A549 (cell line): ENCODE data around the gene UFD1. TPM values are rescaled to one million over a fixed set of nuclear protein-coding genes. Genes with fewer than 3 reads are reported as not detected.

Source experiments
- ATAC-seq, 2 experiments: fragments of 200-7000 bp in 1 of 2; fragments of >200 bp in 1 of 2; cut with Nextera tagmentation in 1 of 2; cut with Tn5 transposase in 1 of 2; 3 replicates each; pipeline versions ENCODE4 v1.8.0 to v1.9.1; 2018 to 2020; ENCODE audit warnings: mild to moderate bottlenecking in 1 of 2, moderate library complexity in 1 of 2
- CTCF ChIA-PET: fragments of 300-600 bp; sonication (Branson Sonifier 250); formaldehyde crosslinking; extraction: SDS; loops from one replicate; lab custom pipeline; 2021; ENCODE audit warnings: antibody characterized with exemption, inconsistent platforms; lab: Yijun Ruan, JAX
- POLR2A ChIA-PET: fragments of 350-600 bp; formaldehyde crosslinking; extraction: SDS; loops from one replicate; lab custom pipeline; 2021; ENCODE audit warnings: antibody characterized with exemption, inconsistent platforms; lab: Yijun Ruan, JAX
- DNase-seq, 2 experiments: peaks; one replicate each; pipeline versions ENCODE4 v3.0.0 to v3.0.0-alpha.2; 2011 to 2016; ENCODE audit warnings: low read depth in 1 of 2, low spot score in 1 of 2
- FAIRE-seq: peaks from 2 replicates; lab custom pipeline; 2011; peaks lifted over from hg19 to GRCh38; lab: Jason Lieb, UNC
- H3K27ac ChIP-seq, 2 experiments: fragments of >200 bp; sonication (Bioruptor Twin); formaldehyde crosslinking; 3 replicates each; pipeline ENCODE4 v1.5.1; 2016 to 2017
- H3K4me1 ChIP-seq: fragments of >200 bp; sonication (Bioruptor Twin); formaldehyde crosslinking; 3 replicates; pipeline ENCODE4 v1.6.1; 2016
- H3K4me2 ChIP-seq: fragments of >200 bp; sonication (Bioruptor Twin); formaldehyde crosslinking; 3 replicates; pipeline ENCODE4 v1.6.1; 2016
- H3K4me3 ChIP-seq: fragments of >200 bp; sonication (Bioruptor Twin); formaldehyde crosslinking; 3 replicates; pipeline ENCODE4 v1.5.1; 2016
- H3K9me3 ChIP-seq: fragments of >200 bp; sonication (Bioruptor Twin); formaldehyde crosslinking; 3 replicates; pipeline ENCODE4 v1.6.1; 2016
- BCL3 ChIP-seq: fragments of >200 bp; sonication (Bioruptor Twin); formaldehyde crosslinking; IDR thresholded peaks from 3 replicates; pipeline ENCODE4 v1.6.1; 2016
- CBX2 ChIP-seq: fragments of 200-600 bp; sonication (generic); IDR thresholded peaks from 2 replicates; pipeline ENCODE4 v1.6.1; 2016; ENCODE audit warnings: low read depth, mild to moderate bottlenecking, borderline replicate concordance
- CBX8 ChIP-seq: fragments of 200-600 bp; sonication (generic); IDR thresholded peaks from 2 replicates; pipeline ENCODE4 v1.6.1; 2016
- CHD2 ChIP-seq: fragments of 150-350 bp; IDR thresholded peaks from 2 replicates; pipeline ENCODE4 v1.6.1; 2014; ENCODE audit warnings: low read length; ENCODE audit not compliant: partially characterized antibody
- CHD4 ChIP-seq: fragments of 200-600 bp; sonication (generic); IDR thresholded peaks from 2 replicates; pipeline ENCODE4 v1.6.1; 2016; ENCODE audit warnings: antibody characterized with exemption, mild to moderate bottlenecking, borderline replicate concordance
- CTCF ChIP-seq: fragments of >200 bp; sonication (Bioruptor Twin); formaldehyde crosslinking; IDR thresholded peaks from 3 replicates; pipeline ENCODE4 v1.5.1; 2016
- E2F6 ChIP-seq: IDR thresholded peaks from 2 replicates; pipeline ENCODE4 v1.6.1; 2012; ENCODE audit warnings: low read depth, borderline replicate concordance
- EP300 ChIP-seq, 2 experiments: fragments of >200 bp; sonication (Bioruptor Twin); formaldehyde crosslinking; IDR thresholded peaks; 2 replicates in 1 of 2; 3 replicates in 1 of 2; pipeline ENCODE4 v1.6.1; 2016 to 2017
- ESRRA ChIP-seq: fragments of 150-350 bp; IDR thresholded peaks from 2 replicates; pipeline ENCODE4 v1.6.1; 2014; ENCODE audit warnings: mild to moderate bottlenecking, low read length, borderline replicate concordance
- FOSL2 ChIP-seq, 2 experiments: fragments of 450-650 bp in 1 of 2; fragments of >200 bp in 1 of 2; sonication (Bioruptor Twin) in 1 of 2; formaldehyde crosslinking; IDR thresholded peaks; 2 replicates each; pipeline versions ENCODE4 v1.5.0 to v1.6.1; 2016 to 2020; ENCODE audit warnings: mild to moderate bottlenecking in 1 of 2, moderate library complexity in 1 of 2
- FOXS1 ChIP-seq: fragments of 250-450 bp; sonication (Bioruptor Pico); IDR thresholded peaks from 2 replicates; pipeline ENCODE4 v1.5.0; 2020; ENCODE audit warnings: mild to moderate bottlenecking, moderate library complexity
- HDAC2 ChIP-seq: fragments of 200-600 bp; sonication (generic); IDR thresholded peaks from 2 replicates; pipeline ENCODE4 v1.6.1; 2016
- HES2 ChIP-seq: fragments of >200 bp; sonication (Bioruptor Twin); formaldehyde crosslinking; IDR thresholded peaks from 2 replicates; pipeline ENCODE4 v1.6.1; 2016
- HEYL ChIP-seq: fragments of 250-450 bp; sonication (Bioruptor Pico); IDR thresholded peaks from 2 replicates; pipeline ENCODE4 v1.8.0; 2021; ENCODE audit warnings: mild to moderate bottlenecking, moderate library complexity
- HOXB13 ChIP-seq: fragments of 250-450 bp; sonication (Bioruptor Pico); IDR thresholded peaks from 2 replicates; pipeline ENCODE4 v1.5.0; 2020; ENCODE audit warnings: low read depth, mild to moderate bottlenecking, moderate library complexity
- JUN ChIP-seq, 2 experiments: fragments of >200 bp; sonication (Bioruptor Twin); formaldehyde crosslinking; IDR thresholded peaks; 2 replicates in 1 of 2; 3 replicates in 1 of 2; pipeline ENCODE4 v1.6.1; 2016 to 2017
- KDM5A ChIP-seq: fragments of 200-600 bp; sonication (generic); IDR thresholded peaks from 2 replicates; pipeline ENCODE4 v1.6.1; 2016; ENCODE audit warnings: antibody characterized with exemption, mild to moderate bottlenecking
- MAFK ChIP-seq: fragments of 450-650 bp; IDR thresholded peaks from 2 replicates; pipeline ENCODE4 v1.6.1; 2014; ENCODE audit not compliant: partially characterized antibody
- MAX ChIP-seq: IDR thresholded peaks from 2 replicates; pipeline ENCODE4 v1.6.1; 2012
- MYC ChIP-seq: IDR thresholded peaks from 2 replicates; pipeline ENCODE4 v1.6.1; 2012; ENCODE audit warnings: mild to moderate bottlenecking, inconsistent platforms, low read length, improper control_type of control experiment, borderline replicate concordance
- NFE2L2 ChIP-seq: fragments of 150-350 bp; conservative IDR thresholded peaks from 2 replicates; pipeline ENCODE4 v1.6.1; 2014; ENCODE audit warnings: low read length
- NPAS2 ChIP-seq: fragments of 250-450 bp; sonication (Bioruptor Pico); IDR thresholded peaks from 2 replicates; pipeline ENCODE4 v1.8.0; 2022; ENCODE audit warnings: mild to moderate bottlenecking, moderate library complexity, borderline replicate concordance
- NR3C1 ChIP-seq: fragments of >200 bp; sonication (Bioruptor Twin); formaldehyde crosslinking; IDR thresholded peaks from 3 replicates; pipeline ENCODE4 v1.6.1; 2017
- POLR2A ChIP-seq: IDR thresholded peaks from 2 replicates; pipeline ENCODE4 v1.6.1; 2012; ENCODE audit warnings: mild to moderate bottlenecking, low read length
- RAD21 ChIP-seq, 2 experiments: fragments of >200 bp in 1 of 2; sonication (Bioruptor Twin) in 1 of 2; formaldehyde crosslinking in 1 of 2; IDR thresholded peaks in 1 of 2; conservative IDR thresholded peaks in 1 of 2; 2 replicates in 1 of 2; 3 replicates in 1 of 2; pipeline ENCODE4 v1.6.1; 2012 to 2018; ENCODE audit warnings: inconsistent platforms in 1 of 2
- RCOR1 ChIP-seq: fragments of 150-350 bp; IDR thresholded peaks from 2 replicates; pipeline ENCODE4 v1.6.1; 2014; ENCODE audit warnings: antibody characterized with exemption, low read length, low read depth
- REST ChIP-seq: fragments of 200-600 bp; sonication (generic); IDR thresholded peaks from 2 replicates; pipeline ENCODE4 v1.6.1; 2016; ENCODE audit warnings: antibody characterized with exemption, mild to moderate bottlenecking, moderate library complexity
- TFCP2L1 ChIP-seq: fragments of 250-450 bp; sonication (Bioruptor Pico); IDR thresholded peaks from 2 replicates; pipeline ENCODE4 v1.5.0; 2021; ENCODE audit warnings: mild to moderate bottlenecking
- TP53 ChIP-seq: fragments of 250-450 bp; sonication (Bioruptor Pico); IDR thresholded peaks from 2 replicates; pipeline ENCODE4 v1.5.0; 2021; ENCODE audit warnings: mild to moderate bottlenecking, moderate library complexity
- ZC3H11A ChIP-seq: fragments of 450-650 bp; IDR thresholded peaks from 2 replicates; pipeline ENCODE4 v1.6.1; 2014; ENCODE audit warnings: antibody characterized with exemption, mild to moderate bottlenecking
- ZFP36 ChIP-seq: fragments of 450-650 bp; IDR thresholded peaks from 2 replicates; pipeline ENCODE4 v1.6.1; 2014; ENCODE audit warnings: borderline replicate concordance; ENCODE audit not compliant: partially characterized antibody
- WGBS: methylation state at CpG from one replicate; pipeline ENCODE4 v1.1.6; 2017; ENCODE audit errors: missing lambda C conversion rate; 5-methylcytosine and 5-hydroxymethylcytosine counted together
- polyA plus RNA-seq, 4 experiments: library from polyadenylated mRNA; depleted of rRNA in 3 of 4; stranded (reverse); fragments of >200 nt; fragmentation: RNase III in 1 of 4; extraction: RNeasy Plus Mini Kit Qiagen cat#74134 plus additional on column Dnase treatment in 1 of 4; gene quantifications; 2 replicates in 3 of 4; 3 replicates in 1 of 4; pipeline ENCODE4 v1.2.3, GENCODE V29; 2011 to 2017

UFD1 gene
- polyA plus RNA-seq, 2 of the 4 experiments (the other 2 are of a cell fraction), result 95.4 to 96.1 TPM

GRCh38 chr22:19449422-19449767 lies 29.6 kb downstream of the UFD1 start:
- no peak overlapping the region for H3K4me3 ChIP-seq
- H3K9me3 ChIP-seq, result no peaks in the 10 kb centered on the region
- TF ChIP-seq CBX2, result no peak
- no peak for TF ChIP-seq HEYL (CRISPR knock-in tag)
- TF ChIP-seq CBX8, result no peak
- TF ChIP-seq REST, result no peak
- no peak for TF ChIP-seq NR3C1
- TF ChIP-seq RCOR1, result no peak
- TF ChIP-seq MAX, result no peak
- no peak for TF ChIP-seq NFE2L2
- TF ChIP-seq FOXS1 (CRISPR knock-in tag), result no peak
- no peak for TF ChIP-seq KDM5A
- TF ChIP-seq TP53, result no peak
- no peak for TF ChIP-seq HOXB13 (CRISPR knock-in tag)
- TF ChIP-seq E2F6, result no peak
- no peak for TF ChIP-seq HES2
- no peak for TF ChIP-seq EP300 (IDR thresholded peaks at IDR 0.05)
- no peak overlapping the region for H3K27ac ChIP-seq
- ChIA-PET POLR2A (no interaction called here), CTCF (no interaction called here)
- no peak for DNase-seq
- no peak for FAIRE-seq
- peaks cover 13% of the 10 kb centered on the region; the same call in 2 of the 3 replicates for H3K4me1 ChIP-seq
- H3K4me2 ChIP-seq, result no peak overlapping the region
- no peak for ATAC-seq
- WGBS, result 76% methylated on average over 2 of the region's 2 CpGs

GRCh38 chr22:19448739-19449421 lies 30.1 kb downstream of the UFD1 start:
- ChIA-PET CTCF (interaction anchor here (0.8 kb wide), 1 partner anchor 181 kb away, joined by 3 read pairs; no protein-coding TSS in a partner anchor), POLR2A (no interaction called here)
- Histone ChIP-seq H3K4me1 (peaks cover 13% of the 10 kb centered on the region; the same call in 2 of the 3 replicates), H3K27ac (peak overlapping the region in 1 of 2 experiments; percentile 97; a peak in 1 of 6 replicates), H3K4me2 (peak overlapping the region; percentile 96; the same call in 2 of the 3 replicates), H3K9me3 (no peaks in the 10 kb centered on the region), H3K4me3 (no peak overlapping the region)
- DNase-seq (no peak), ATAC-seq (no peak), FAIRE-seq (no peak)
- 93% methylated on average over 3 of the region's 5 CpGs for WGBS
- TF ChIP-seq HDAC2, result no peak
- TF ChIP-seq BCL3, result no peak
- TF ChIP-seq RCOR1, result no peak
- TF ChIP-seq RAD21 (conservative IDR thresholded peaks at IDR 0.05 in 1 of 2, IDR thresholded peaks at IDR 0.05 in 1 of 2), result no peak
- no peak for TF ChIP-seq CHD2
- TF ChIP-seq MAFK, result no peak
- TF ChIP-seq HEYL (CRISPR knock-in tag), result no peak
- no peak for TF ChIP-seq MYC
- TF ChIP-seq CTCF, result no peak
- no peak for TF ChIP-seq TFCP2L1
- TF ChIP-seq CHD4, result no peak
- TF ChIP-seq POLR2A, result no peak
- TF ChIP-seq ZC3H11A, result no peak
- TF ChIP-seq FOSL2 (IDR thresholded peaks at IDR 0.05), result no peak
- no peak for TF ChIP-seq FOSL2 (CRISPR knock-in tag; IDR thresholded peaks at IDR 0.05)
- no peak for TF ChIP-seq ESRRA
- TF ChIP-seq ZFP36, result no peak
- no peak for TF ChIP-seq NPAS2 (CRISPR knock-in tag)
- TF ChIP-seq JUN (IDR thresholded peaks at IDR 0.05), result no peak
